HepG2 (cell line): ENCODE measurements around the gene SPAG9. TPM values are rescaled to one million over a fixed set of nuclear protein-coding genes. Genes with fewer than 3 reads are reported as not detected.

Experiments used
- CEBPB ChIP-seq: IDR thresholded peaks from 2 replicates; pipeline ENCODE4 v1.6.1; 2011; ENCODE audit warnings: low read depth, low read length, improper control_type of control experiment, borderline replicate concordance
- FOSL2 ChIP-seq: sonication (generic); formaldehyde crosslinking; IDR thresholded peaks from 2 replicates; pipeline ENCODE4 v1.4.0; 2020; ENCODE audit warnings: missing genetic modification reagents
- HMGA1 ChIP-seq: sonication (generic); formaldehyde crosslinking; conservative IDR thresholded peaks from 2 replicates; pipeline ENCODE4 v1.4.0; 2020; ENCODE audit warnings: missing genetic modification reagents
- HNF4A ChIP-seq: sonication (generic); formaldehyde crosslinking; IDR thresholded peaks from 2 replicates; pipeline ENCODE4 v1.4.0; 2020; ENCODE audit warnings: missing genetic modification reagents
- HNRNPL ChIP-seq: fragments of 200-400 bp; formaldehyde crosslinking; IDR thresholded peaks from 2 replicates; pipeline ENCODE4 v1.6.1; 2017; ENCODE audit warnings: mild to moderate bottlenecking, low read depth, low read length
- KAT2B ChIP-seq: fragments of 150-350 bp; IDR thresholded peaks from 2 replicates; pipeline ENCODE4 v1.6.1; 2014; ENCODE audit warnings: low read depth, low read length, borderline replicate concordance
- MLXIP ChIP-seq: sonication (generic); formaldehyde crosslinking; IDR thresholded peaks from 2 replicates; pipeline ENCODE4 v1.9.0; 2021; ENCODE audit warnings: missing genetic modification reagents, borderline replicate concordance
- NFIC ChIP-seq: IDR thresholded peaks from 2 replicates; pipeline ENCODE4 v1.6.1; 2012; ENCODE audit warnings: mild to moderate bottlenecking, low read length, inconsistent platforms
- SALL1 ChIP-seq: sonication (generic); formaldehyde crosslinking; IDR thresholded peaks from 2 replicates; pipeline ENCODE4 v1.8.0; 2022; ENCODE audit warnings: mild to moderate bottlenecking, missing genetic modification reagents
- SP140L ChIP-seq: sonication (generic); formaldehyde crosslinking; IDR thresholded peaks from 2 replicates; pipeline ENCODE4 v1.4.0; 2020; ENCODE audit warnings: missing genetic modification reagents, borderline replicate concordance
- ZBED4 ChIP-seq: sonication (generic); formaldehyde crosslinking; IDR thresholded peaks from 2 replicates; pipeline ENCODE4 v1.4.0; 2020; ENCODE audit warnings: missing genetic modification reagents, borderline replicate concordance
- ZBTB38 ChIP-seq: sonication (generic); formaldehyde crosslinking; IDR thresholded peaks from 2 replicates; pipeline ENCODE4 v1.5.1; 2020; ENCODE audit warnings: mild to moderate bottlenecking, missing genetic modification reagents
- ZNF350 ChIP-seq: sonication (generic); formaldehyde crosslinking; IDR thresholded peaks from 2 replicates; pipeline ENCODE4 v1.4.0; 2020; ENCODE audit warnings: mild to moderate bottlenecking, low read depth, missing genetic modification reagents, borderline replicate concordance
- ZNF530 ChIP-seq: sonication (generic); formaldehyde crosslinking; IDR thresholded peaks from 2 replicates; pipeline ENCODE4 v1.5.0; 2020; ENCODE audit warnings: low read depth, mild to moderate bottlenecking, missing genetic modification reagents
- ZNF543 ChIP-seq: sonication (generic); formaldehyde crosslinking; IDR thresholded peaks from 2 replicates; pipeline ENCODE4 v1.4.0; 2020; ENCODE audit warnings: mild to moderate bottlenecking, missing genetic modification reagents
- ZNF577 ChIP-seq: sonication (generic); formaldehyde crosslinking; IDR thresholded peaks from 2 replicates; pipeline ENCODE4 v1.4.0; 2020; ENCODE audit warnings: mild to moderate bottlenecking, low read depth, missing genetic modification reagents, borderline replicate concordance
- ZNF891 ChIP-seq: sonication (generic); formaldehyde crosslinking; IDR thresholded peaks from 2 replicates; pipeline ENCODE4 v1.5.0; 2020; ENCODE audit warnings: mild to moderate bottlenecking, missing genetic modification reagents
- polyA plus RNA-seq, 8 experiments: library from polyadenylated mRNA; depleted of rRNA in 3 of 8; stranded (reverse) in 7 of 8; unstranded in 1 of 8; fragments of >200 nt; fragmentation: Illumina TruSeq in 4 of 8; extraction: Trizol in 4 of 8; gene quantifications; 2 replicates each; pipeline versions ENCODE4 v1.2.1 to v1.2.3, GENCODE V29; 2011 to 2016; ENCODE audit warnings: low read depth in 4 of 8, missing spikeins in 1 of 8, mixed read lengths in 1 of 8; ENCODE audit not compliant: insufficient read depth in 1 of 8
- total RNA-seq, 5 experiments: library from RNA; depleted of rRNA; stranded (reverse); fragments of >200 nt; fragmentation: Illumina TruSeq; extraction: Trizol; gene quantifications; 2 replicates each; pipeline ENCODE4 v1.2.3, GENCODE V29; 2016; ENCODE audit warnings: low read depth in 1 of 5
- TF ChIP-seq, protein P1 (sequence below): sonication (generic); formaldehyde crosslinking; IDR thresholded peaks from 2 replicates; pipeline ENCODE4 v1.4.0; 2020; ENCODE audit warnings: missing genetic modification reagents
- TF ChIP-seq, protein P2 (sequence below): IDR thresholded peaks from 2 replicates; pipeline ENCODE4 v1.6.1; 2016; ENCODE audit warnings: low read depth

SPAG9 gene
- total and polyA plus RNA-seq, 2 of the 13 experiments (the other 11 are each of a cell fraction or from before 2014, with no cell fraction given) = 43.2 to 78.6 TPM

DNA sequence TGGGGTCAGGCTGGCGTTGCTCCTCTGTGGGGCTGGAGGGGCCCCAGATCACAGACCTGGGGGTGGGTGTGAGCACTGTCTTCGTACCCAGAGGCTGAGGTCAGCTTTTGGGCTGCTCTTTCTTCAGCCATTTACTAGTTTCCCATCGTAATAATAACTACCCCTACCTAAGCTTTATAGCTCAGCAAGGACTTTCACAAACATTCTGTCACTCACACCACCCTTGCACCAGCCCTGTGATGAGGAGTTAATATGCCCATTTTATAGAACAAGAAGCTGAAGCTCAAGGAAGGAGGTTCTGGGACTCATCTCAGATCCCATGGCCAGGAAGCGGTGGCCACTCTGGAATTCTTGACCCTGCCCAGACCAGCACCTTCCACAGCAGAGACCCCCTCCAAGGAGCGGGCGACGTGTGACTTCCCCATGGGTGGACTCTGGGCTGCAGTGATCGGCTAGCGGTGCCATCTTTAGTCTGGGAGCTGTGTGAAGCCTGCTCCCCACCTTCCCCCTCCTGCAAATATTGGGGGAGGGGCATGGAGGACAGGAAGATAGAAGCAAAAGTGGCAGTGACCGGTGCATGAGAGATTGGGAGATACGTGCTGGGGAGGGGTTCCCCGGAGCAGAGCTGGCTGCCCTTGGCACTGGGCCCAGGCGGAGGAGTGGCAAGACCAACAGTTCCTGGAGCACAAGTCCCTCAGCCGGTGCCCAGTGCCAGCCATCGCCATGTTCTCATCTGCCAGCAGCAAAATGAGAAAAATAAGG, 172.7 kb downstream of the SPAG9 start (continued):
- TF ChIP-seq MLXIP (no peak), NFIC (no peak), ZBED4 (CRISPR knock-in tag) (no peak), SALL1 (CRISPR knock-in tag) (peak; percentile 29; the same call in 1 of the 2 replicates), ZNF577 (CRISPR knock-in tag) (no peak), HNRNPL (peak; percentile 88), SP140L (no peak), KAT2B (peak; percentile 1; the same call in 1 of the 2 replicates), ZNF530 (CRISPR knock-in tag) (no peak), ZBTB38 (CRISPR knock-in tag) (peak; percentile 73), ZNF543 (CRISPR knock-in tag) (no peak), FOSL2 (CRISPR knock-in tag) (peak; percentile 3; the same call in 1 of the 2 replicates), CEBPB (no peak), ZNF891 (CRISPR knock-in tag) (0 out of 2 replicates have a peak, but pooled peaks have one; percentile 19), HMGA1 (CRISPR knock-in tag) (no peak), ZNF350 (CRISPR knock-in tag) (no peak), HNF4A (CRISPR knock-in tag) (no peak)
- TF ChIP-seq, protein P1, sequence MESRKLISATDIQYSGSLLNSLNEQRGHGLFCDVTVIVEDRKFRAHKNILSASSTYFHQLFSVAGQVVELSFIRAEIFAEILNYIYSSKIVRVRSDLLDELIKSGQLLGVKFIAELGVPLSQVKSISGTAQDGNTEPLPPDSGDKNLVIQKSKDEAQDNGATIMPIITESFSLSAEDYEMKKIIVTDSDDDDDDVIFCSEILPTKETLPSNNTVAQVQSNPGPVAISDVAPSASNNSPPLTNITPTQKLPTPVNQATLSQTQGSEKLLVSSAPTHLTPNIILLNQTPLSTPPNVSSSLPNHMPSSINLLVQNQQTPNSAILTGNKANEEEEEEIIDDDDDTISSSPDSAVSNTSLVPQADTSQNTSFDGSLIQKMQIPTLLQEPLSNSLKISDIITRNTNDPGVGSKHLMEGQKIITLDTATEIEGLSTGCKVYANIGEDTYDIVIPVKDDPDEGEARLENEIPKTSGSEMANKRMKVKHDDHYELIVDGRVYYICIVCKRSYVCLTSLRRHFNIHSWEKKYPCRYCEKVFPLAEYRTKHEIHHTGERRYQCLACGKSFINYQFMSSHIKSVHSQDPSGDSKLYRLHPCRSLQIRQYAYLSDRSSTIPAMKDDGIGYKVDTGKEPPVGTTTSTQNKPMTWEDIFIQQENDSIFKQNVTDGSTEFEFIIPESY (CRISPR knock-in tag) = peak; percentile 70
- TF ChIP-seq, protein P2, sequence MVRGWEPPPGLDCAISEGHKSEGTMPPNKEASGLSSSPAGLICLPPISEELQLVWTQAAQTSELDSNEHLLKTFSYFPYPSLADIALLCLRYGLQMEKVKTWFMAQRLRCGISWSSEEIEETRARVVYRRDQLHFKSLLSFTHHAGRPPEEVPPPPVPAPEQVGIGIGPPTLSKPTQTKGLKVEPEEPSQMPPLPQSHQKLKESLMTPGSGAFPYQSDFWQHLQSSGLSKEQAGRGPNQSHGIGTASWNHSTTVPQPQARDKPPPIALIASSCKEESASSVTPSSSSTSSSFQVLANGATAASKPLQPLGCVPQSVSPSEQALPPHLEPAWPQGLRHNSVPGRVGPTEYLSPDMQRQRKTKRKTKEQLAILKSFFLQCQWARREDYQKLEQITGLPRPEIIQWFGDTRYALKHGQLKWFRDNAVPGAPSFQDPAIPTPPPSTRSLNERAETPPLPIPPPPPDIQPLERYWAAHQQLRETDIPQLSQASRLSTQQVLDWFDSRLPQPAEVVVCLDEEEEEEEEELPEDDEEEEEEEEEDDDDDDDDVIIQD (CRISPR knock-in tag) = no peak
